Tibial nerve (tissue), 4 donors: ENCODE results near the gene YWHAQ.

ENCODE experiments used
- CTCF ChIP-seq, 5 experiments: fragments of 200-600 bp in 3 of 5; fragments of 450-650 bp in 2 of 5; sonication (generic) in 3 of 5; IDR thresholded peaks; one replicate each; pipeline ENCODE4 v1.5.1; 2016 to 2019; ENCODE audit warnings: antibody characterized with exemption in 5 of 5, mild to moderate bottlenecking in 3 of 5, moderate library complexity in 2 of 5
- EP300 ChIP-seq, 2 donors: sonication (generic); formaldehyde crosslinking; IDR thresholded peaks; one replicate each; pipeline ENCODE4 v1.6.1; 2017; ENCODE audit warnings: antibody characterized with exemption in 2 of 2, mild to moderate bottlenecking in 1 of 2
- POLR2A ChIP-seq, 2 donors: fragments of 450-650 bp; IDR thresholded peaks; one replicate each; pipeline ENCODE4 v1.6.1; 2017; ENCODE audit warnings: antibody characterized with exemption in 2 of 2, mild to moderate bottlenecking in 2 of 2, moderate library complexity in 2 of 2

GRCh38 chr2:9590641-9591040, 40.2 kb downstream of the YWHAQ start:
- TF ChIP-seq CTCF (IDR thresholded peaks at IDR 0.05) (no peak), POLR2A (IDR thresholded peaks at IDR 0.05) (no peak), EP300 (IDR thresholded peaks at IDR 0.05) (no peak)
